DMS53 treated with DMSO at 0.1 percent for 48 hours (cell line): ENCODE results near the gene TRMT61A.

Source experiments
- DNase-seq: peaks from one replicate; lab custom pipeline; 2025; ENCODE audit not compliant: unreplicated experiment; lab: John Stamatoyannopoulos, UW

Gene TRMT61A

GRCh38 chr14:103561381-103562178 is 32.6 kb downstream of the TRMT61A start:
- DNase-seq: no peak

- no peak for DNase-seq
These were observed 33.1 kb downstream of the TRMT61A start for GRCh38 chr14:103562179-103562428.

GRCh38 chr14:103562429-103563225 is 33.6 kb downstream of the TRMT61A start, which contains the start of the genes BAG5 and COA8:
TSS of gene BAG5 (minus strand) at chr14:103562657. CDS start at chr14:103561164, 1,493 bp downstream.
TSS of gene COA8 (plus strand) at chr14:103562960. CDS start at chr14:103563002, 42 bp downstream.
- peak; percentile 72 for DNase-seq

GRCh38 chr14:103563226-103563620 is 34.2 kb downstream of the TRMT61A start:
- no peak for DNase-seq

- no peak for DNase-seq
These were observed 35.0 kb downstream of the TRMT61A start for GRCh38 chr14:103563844-103564505.

- no peak for DNase-seq
These were observed 40.0 kb downstream of the TRMT61A start for GRCh38 chr14:103568952-103569351.

GRCh38 chr14:103569408-103569807 is 40.4 kb downstream of the TRMT61A start:
- no peak for DNase-seq

- DNase-seq: no peak
These were observed 45.1 kb downstream of the TRMT61A start for GRCh38 chr14:103574104-103574503.

GRCh38 chr14:103574707-103575285 is 45.8 kb downstream of the TRMT61A start:
- no peak for DNase-seq

GRCh38 chr14:103576371-103577024 is 47.5 kb downstream of the TRMT61A start:
- DNase-seq: peak; percentile 78

- no peak for DNase-seq
These were observed 49.5 kb downstream of the TRMT61A start for GRCh38 chr14:103578401-103579075.

- no peak for DNase-seq
These were observed 52.2 kb downstream of the TRMT61A start for GRCh38 chr14:103581206-103581605.

GRCh38 chr14:103581954-103582703 is 53.1 kb downstream of the TRMT61A start:
- DNase-seq: no peak

- no peak for DNase-seq
These were observed 55.4 kb downstream of the TRMT61A start for GRCh38 chr14:103584326-103584915.
